HG02884 (cell line): ENCODE measurements around the gene CDH23.

Experiments
- ATAC-seq: cut with Tn5 transposase; IDR thresholded peaks from one replicate; pipeline ENCODE4 v1.9.1; 2021; ENCODE audit warnings: mild to moderate bottlenecking, moderate library complexity; ENCODE audit not compliant: unreplicated experiment

CDH23 gene

GRCh38 chr10:71802235-71802634 lies 405.5 kb downstream of the CDH23 start:
- no peak for ATAC-seq

GRCh38 chr10:71802715-71803488 lies 406.2 kb downstream of the CDH23 start:
- no peak for ATAC-seq

- ATAC-seq: no peak
Measured at GRCh38 chr10:71804077-71804476, 407.4 kb downstream of the CDH23 start.

- ATAC-seq: no peak
Measured at GRCh38 chr10:71805776-71806703, 409.3 kb downstream of the CDH23 start.

- no peak for ATAC-seq
Measured at GRCh38 chr10:71806704-71807556, 410.2 kb downstream of the CDH23 start.

- ATAC-seq: no peak
Measured at GRCh38 chr10:71807557-71808510, 411.1 kb downstream of the CDH23 start.

- ATAC-seq: no peak
Measured at GRCh38 chr10:71809628-71810027, 412.9 kb downstream of the CDH23 start.

- no peak for ATAC-seq
Measured at GRCh38 chr10:71810048-71810750, 413.5 kb downstream of the CDH23 start.

- ATAC-seq: no peak
Measured at GRCh38 chr10:71811351-71811750, 414.6 kb downstream of the CDH23 start.

GRCh38 chr10:71812016-71812912 lies 415.5 kb downstream of the CDH23 start:
- ATAC-seq: no peak

GRCh38 chr10:71812913-71813590 lies 416.3 kb downstream of the CDH23 start:
- ATAC-seq: no peak

- ATAC-seq: no peak
Measured at GRCh38 chr10:71814922-71815411, 418.2 kb downstream of the CDH23 start.

GRCh38 chr10:71815515-71816130 lies 418.9 kb downstream of the CDH23 start:
- ATAC-seq: no peak

GRCh38 chr10:71816421-71816851 lies 419.7 kb downstream of the CDH23 start:
- no peak for ATAC-seq

GRCh38 chr10:71816936-71817618 lies 420.4 kb downstream of the CDH23 start:
- ATAC-seq: no peak
